DOHH2 (cell line): ENCODE data around the gene RYR2.

Source experiments
- CTCF ChIP-seq: fragments of 200-600 bp; sonication (generic); IDR thresholded peaks from one replicate; pipeline ENCODE4 v1.5.1; 2014; ENCODE audit warnings: antibody characterized with exemption, mild to moderate bottlenecking, low read depth, low read length; ENCODE audit not compliant: poor library complexity, severe bottlenecking
- EZH2phosphoT487 ChIP-seq: fragments of 200-600 bp; sonication (generic); IDR thresholded peaks from 2 replicates; pipeline ENCODE4 v1.6.1; 2017; ENCODE audit warnings: borderline replicate concordance, mild to moderate bottlenecking, antibody characterized with exemption, low read length, moderate library complexity, mixed read lengths

GRCh38 chr1:237170149-237170548 lies 128.2 kb downstream of the RYR2 start:
- TF ChIP-seq CTCF (no peak), EZH2phosphoT487 (no peak)
